Activated CD8-positive, alpha-beta memory T cell treated with anti-CD3 and anti-CD28 coated beads for 48 hours (primary cell): Measurements from ENCODE around the gene C19orf38.
"Not testable (repeated sequence)": the region's sequence is repeated elsewhere in the genome, so short reads cannot be mapped to it uniquely, and the experiment has no call there.

Experiments used
- DNase-seq, 3 experiments: peaks; one replicate each; pipeline ENCODE4 v3.0.0-alpha.2; 2020; ENCODE audit warnings: low read depth in 2 of 3, low spot score in 2 of 3

C19orf38 gene

DNA sequence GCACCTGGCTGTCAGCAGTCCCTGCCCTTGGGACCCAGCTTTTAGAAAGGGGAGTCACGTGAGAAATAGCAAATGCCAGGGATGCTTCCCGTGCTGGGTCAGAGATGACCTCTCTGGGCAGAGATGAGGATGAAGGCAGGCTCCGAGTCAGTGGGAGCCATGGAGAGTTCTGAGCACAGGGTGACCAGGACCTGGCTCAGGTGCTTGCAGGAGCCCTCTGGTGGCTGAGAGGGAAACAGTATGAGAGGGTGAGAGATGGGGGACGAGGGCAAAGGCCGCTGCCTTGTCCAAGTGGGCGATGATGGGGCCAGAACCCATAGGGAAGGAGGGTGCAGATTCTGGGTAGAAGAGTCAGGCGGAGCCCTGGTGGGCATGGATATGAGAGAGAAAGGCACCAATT, 28.0 kb upstream of the C19orf38 start:
- no peak for DNase-seq

DNA sequence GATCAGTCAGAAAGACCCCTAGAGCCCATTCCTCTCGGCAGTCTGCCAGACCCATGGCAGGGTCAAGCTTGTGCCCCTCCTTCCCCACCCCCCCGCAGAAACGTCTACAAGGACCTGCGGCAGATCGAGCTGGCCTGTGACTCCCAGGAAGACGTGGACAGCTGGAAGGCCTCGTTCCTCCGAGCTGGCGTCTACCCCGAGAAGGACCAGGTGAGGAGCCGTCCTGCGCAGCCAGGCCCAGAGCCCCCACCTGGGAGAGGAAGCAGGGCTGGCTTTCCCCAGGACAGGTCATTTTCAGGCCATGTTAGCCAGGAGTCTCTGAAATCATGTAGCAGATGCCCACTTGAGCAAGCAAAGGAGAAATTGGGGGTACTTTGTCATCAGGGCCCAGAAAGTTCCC, 24.5 kb upstream of the C19orf38 start:
- DNase-seq, result no peak

DNA sequence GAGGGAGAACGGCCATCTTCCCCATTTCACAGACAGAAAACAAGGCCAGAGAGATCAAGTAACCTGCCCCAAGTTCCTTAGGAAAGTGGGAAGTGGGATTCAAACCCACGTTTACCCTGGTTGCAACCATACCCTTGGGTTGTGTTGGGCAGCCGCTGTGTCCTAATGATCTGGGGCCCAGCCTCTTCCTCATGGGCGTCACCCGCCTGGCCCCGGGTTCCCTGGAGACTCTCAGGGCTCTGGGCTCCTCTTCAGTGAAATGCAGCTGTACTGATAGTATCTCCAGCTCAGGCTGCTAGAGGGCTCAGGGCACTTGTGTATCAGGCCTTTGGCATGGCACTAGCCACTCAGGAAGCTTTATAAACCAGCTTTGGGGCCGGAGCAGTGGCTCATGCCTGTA, 22.0 kb upstream of the C19orf38 start:
- DNase-seq, result no peak

DNA sequence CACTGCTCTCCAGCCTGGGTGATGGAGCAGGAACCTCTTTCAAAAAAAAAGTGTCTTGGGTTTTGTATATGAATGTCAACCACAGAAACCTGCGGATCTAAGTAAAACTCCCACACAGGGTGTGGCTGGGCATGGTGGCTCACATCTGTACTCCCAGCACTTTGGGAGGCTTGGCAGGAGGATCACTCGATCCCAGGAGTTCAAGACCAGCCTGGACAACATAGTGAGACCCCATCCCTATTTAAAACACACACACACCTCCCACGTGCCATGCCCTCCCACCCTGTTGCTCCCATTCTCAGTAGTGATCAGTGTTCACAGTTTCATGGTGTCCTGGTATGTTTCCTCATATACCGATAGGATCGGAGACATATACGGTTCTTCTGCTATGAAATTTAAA, 21.4 kb upstream of the C19orf38 start:
- no peak for DNase-seq

DNA sequence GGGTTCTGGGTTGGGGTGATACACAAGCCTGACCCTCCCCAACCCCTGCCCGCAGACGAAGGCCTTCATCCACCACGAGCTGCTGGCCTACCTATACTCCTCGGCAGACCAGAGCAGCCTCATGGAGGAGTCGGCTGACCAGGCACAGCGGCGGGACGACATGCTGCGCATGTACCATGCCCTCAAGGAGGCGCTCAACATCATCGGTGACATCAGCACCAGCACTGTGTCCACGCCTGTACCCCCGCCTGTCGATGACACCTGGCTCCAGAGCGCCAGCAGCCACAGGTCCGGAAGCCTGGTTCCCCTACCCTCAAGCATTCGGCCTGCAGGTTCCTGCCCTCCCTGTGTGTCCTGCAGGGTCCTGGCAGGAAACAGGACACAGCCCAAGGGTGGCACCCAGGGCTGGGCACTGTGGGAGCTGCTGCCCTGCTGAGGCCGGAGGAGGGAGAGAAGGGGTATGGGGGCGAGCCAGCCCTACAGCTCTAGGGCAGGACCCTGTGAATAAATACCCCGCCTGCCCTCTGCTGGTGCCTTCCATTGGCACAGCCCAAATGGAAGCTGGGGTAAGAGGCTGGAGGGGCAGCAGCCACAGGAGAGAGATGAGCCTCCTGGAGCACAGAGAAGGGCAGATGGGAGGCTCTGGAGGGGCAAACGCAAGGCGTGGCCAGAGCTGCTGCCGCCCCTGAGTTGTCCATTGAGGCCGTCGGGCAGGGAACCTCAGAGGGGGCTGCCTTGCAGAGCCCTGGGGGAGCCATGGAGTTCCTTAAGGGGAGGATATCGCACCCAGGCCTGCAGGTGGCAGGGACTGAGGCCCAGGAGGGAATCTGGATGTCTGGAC, 19.0 kb upstream of the C19orf38 start:
- no peak for DNase-seq

- no peak for DNase-seq
These were observed 18.2 kb upstream of the C19orf38 start for GRCh38 chr19:10829967-10830366.

DNA sequence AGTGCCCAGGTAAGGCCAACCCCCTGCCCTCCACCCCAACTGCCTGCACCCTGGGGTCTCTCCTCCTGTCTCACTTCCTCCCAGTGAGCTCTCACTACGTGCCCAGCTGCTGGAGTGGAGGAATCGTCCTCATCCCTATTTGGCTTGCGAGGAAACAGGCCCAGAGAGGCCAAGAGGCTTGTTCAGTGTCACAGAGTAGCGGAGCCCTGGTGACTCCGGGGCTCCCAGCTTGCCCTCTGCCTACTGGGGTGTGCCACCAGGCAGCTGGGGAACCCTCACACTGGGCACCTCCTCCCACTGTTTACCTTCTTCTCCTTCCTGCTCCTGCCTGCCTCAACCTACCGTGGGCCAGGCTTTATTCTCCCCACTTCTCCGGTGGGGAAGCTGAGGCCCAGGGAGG, 17.8 kb upstream of the C19orf38 start:
- DNase-seq, result no peak

GRCh38 chr19:10830931-10831779, 17.1 kb upstream of the C19orf38 start:
- no peak for DNase-seq

GRCh38 chr19:10831987-10832938, 16.0 kb upstream of the C19orf38 start:
- DNase-seq, result no peak

- no peak for DNase-seq
These were observed 15.3 kb upstream of the C19orf38 start for GRCh38 chr19:10832939-10833296.

DNA sequence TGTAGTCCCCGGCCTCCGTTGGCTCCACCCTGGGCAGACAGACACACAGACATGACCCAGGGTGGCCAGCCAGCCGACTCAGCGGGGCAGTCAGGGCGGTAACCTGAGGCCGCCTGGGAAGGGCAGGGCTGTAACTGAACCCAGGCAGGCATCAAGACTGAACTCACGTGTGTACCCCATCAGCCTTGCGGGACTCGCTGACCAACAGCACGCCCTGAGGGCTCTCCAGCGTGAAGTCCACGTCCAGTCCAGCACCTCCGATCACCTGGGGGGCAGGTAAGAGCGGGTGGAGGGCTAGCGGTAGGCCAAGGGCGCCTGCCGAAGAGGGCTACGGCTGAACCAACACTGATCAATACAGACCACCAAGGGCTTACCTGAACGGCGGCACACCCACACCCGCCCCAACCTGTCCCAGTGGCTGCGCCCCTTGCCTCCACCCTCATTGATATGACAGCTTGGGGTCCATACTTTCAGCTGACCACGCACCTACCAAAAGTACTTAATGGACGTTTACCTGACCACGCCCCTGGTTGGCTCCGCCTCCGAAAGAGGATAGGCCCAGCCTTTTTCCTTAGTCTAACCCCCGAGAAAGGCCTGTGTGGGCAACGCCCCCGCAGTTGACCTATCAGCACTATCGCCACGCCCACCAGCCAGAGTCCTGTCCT, 13.0 kb upstream of the C19orf38 start:
- no peak for DNase-seq

DNA sequence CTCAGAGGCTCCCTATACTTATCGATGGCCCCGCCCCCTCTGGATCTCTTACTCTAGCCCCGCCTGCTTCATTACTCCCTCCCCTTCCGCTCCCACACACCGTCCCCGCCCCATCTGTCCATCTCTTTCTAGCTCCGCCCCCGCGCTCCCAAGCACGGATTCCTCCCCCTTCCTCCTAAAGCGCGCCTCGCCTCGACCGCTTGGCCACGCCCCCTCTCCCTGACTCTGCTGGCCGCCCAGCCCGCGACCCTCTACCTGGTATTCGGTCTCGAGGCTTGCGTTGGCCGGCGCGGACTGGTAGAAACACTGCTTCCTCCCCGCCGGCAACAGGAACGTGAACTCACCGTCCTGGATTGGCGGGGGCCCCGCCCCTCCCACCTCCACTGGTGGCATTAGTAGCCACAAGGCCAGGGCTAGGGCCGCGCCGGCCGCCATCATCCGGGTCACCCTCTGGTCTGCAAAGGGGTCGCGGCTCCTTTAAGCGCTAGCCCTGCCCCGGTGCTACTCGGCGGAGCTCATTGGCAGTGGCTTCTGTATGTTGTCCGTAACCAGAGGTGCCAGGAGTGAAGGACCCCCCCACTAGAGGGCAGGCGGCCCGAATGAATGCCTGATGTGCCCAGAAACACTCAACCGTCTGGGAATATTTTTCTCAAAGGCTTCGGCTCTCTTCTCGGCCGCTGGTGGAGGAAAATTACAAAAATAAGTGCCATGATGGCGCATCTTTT, 12.3 kb upstream of the C19orf38 start, which contains the start of gene TMED1:
TMED1 (minus strand) TSS at position 459 of the 725 bp plus-strand sequence; CDS start at position 438, 21 bp downstream.
- DNase-seq, result peak; percentile 88 to 96 (median 95)

GRCh38 chr19:10836479-10837330, 11.5 kb upstream of the C19orf38 start:
- peak in 2 of 3 experiments; percentile 63 to 81 for DNase-seq

GRCh38 chr19:10837649-10838048, 10.6 kb upstream of the C19orf38 start:
- DNase-seq, result not testable (repeated sequence)

DNA sequence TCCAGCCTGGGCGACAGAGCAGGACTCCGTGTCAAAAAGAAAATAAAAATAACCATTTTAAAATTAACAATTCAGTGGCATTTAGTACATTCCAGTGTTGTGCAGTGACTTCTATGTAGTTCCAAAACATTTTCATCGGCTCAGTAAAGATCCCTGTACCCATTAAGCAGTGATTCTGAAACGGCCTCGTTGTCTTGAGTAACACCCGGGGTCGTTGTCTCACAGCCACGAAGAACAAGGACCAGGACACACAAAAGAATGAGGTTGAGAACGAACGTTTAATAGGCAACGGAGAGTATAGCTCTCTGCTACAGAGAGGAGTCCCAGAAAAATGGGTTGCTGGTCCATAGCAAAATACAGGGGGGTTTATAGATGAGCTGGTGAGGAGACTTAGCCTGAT, 9.8 kb upstream of the C19orf38 start:
- DNase-seq, result no peak

GRCh38 chr19:10839114-10840050, 8.8 kb upstream of the C19orf38 start:
- DNase-seq, result no peak

DNA sequence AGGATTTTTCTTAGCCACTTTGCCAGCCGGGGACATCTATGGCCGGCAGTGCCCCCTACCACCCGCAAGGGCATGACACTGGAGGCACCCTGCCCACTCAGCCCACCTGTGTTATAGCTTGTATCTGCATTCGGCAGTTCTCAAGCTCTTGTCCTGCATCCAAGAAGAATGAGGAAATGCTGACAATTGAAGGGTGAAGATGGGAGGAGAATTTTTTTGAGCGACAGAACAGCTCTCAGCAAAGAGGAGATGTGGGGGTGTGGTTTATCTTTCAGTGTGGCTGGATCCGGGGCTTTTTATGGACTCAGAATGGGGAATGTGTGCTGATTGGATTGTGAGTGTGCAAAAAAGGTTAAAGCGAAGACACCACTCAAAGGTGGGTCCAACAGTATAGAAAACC, 5.4 kb upstream of the C19orf38 start:
- DNase-seq, result no peak
